Endothelial cell of umbilical vein (primary cell): ENCODE data around the gene ZDHHC14.

Source experiments
- EZH2 ChIP-seq: IDR thresholded peaks from 2 replicates; pipeline ENCODE4 v1.6.1; 2012; ENCODE audit warnings: borderline replicate concordance, low read depth, mild to moderate bottlenecking, moderate library complexity, low read length, inconsistent platforms; ENCODE audit not compliant: severe bottlenecking
- FOS ChIP-seq: IDR thresholded peaks from 2 replicates; pipeline ENCODE4 v1.6.1; 2011; ENCODE audit warnings: mild to moderate bottlenecking, low read length, moderate library complexity, borderline replicate concordance; ENCODE audit not compliant: insufficient read depth
- JUN ChIP-seq: IDR thresholded peaks from 2 replicates; pipeline ENCODE4 v1.6.1; 2011; ENCODE audit warnings: borderline replicate concordance, low read depth; ENCODE audit not compliant: insufficient read length, insufficient read depth
- POLR2A ChIP-seq: IDR thresholded peaks from 2 replicates; pipeline ENCODE4 v1.6.1; 2012; ENCODE audit warnings: low read depth, mild to moderate bottlenecking, control low read depth, low read length
- POLR2AphosphoS5 ChIP-seq: IDR thresholded peaks from 2 replicates; pipeline ENCODE4 v1.6.1; 2012; ENCODE audit warnings: low read depth, mild to moderate bottlenecking, control low read depth, low read length, moderate library complexity; ENCODE audit not compliant: insufficient read depth
- TF ChIP-seq, protein P1 (sequence below), 2 donors: IDR thresholded peaks; 1 replicate in 1 of 2; 2 replicates in 1 of 2; pipeline ENCODE4 v1.5.1; 2011; ENCODE audit warnings: low read length in 2 of 2, mild to moderate bottlenecking in 2 of 2, moderate library complexity in 2 of 2, control low read depth in 1 of 2, inconsistent platforms in 1 of 2, low read depth in 1 of 2; ENCODE audit not compliant: insufficient read depth in 1 of 2; ENCODE audit errors: extremely low read depth in 1 of 2
- TF ChIP-seq, protein P2 (sequence below): IDR thresholded peaks from 2 replicates; pipeline ENCODE4 v1.6.1; 2011; ENCODE audit not compliant: insufficient read depth, insufficient read length

DNA sequence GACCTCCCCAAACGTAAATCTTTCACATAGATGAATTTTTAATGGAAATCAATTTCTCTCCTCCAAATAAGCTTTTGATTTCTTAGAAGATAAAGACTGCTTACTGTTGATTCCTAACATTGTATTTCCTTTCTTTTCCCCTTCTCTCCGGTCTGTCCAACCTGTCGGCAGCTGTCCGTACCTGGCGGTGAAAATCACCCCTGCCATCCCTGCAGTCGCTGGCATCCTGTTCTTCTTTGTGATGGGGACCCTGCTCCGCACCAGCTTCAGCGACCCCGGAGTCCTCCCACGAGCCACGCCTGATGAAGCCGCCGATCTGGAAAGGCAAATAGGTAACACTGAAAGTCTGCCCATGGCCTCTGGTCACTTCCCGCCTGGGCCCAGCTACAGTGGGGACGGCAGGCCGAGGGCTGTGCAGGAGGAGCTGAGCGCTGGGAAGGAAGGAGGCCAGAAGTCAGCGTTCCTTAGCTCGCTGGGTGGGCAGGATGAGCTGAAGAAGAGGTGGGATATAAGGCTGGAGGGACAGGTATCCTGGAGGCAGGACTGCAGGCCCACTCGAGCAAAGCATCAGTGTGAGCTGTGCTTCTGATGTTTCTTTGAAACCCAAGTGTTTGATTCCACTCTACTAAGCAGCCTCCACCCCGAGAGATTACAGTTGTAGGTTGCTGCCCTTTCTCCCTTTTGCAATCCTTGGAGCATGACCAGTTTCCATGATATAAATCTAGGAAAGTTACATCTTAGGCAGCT, 161.6 kb downstream of the ZDHHC14 start:
- TF ChIP-seq, protein P1, sequence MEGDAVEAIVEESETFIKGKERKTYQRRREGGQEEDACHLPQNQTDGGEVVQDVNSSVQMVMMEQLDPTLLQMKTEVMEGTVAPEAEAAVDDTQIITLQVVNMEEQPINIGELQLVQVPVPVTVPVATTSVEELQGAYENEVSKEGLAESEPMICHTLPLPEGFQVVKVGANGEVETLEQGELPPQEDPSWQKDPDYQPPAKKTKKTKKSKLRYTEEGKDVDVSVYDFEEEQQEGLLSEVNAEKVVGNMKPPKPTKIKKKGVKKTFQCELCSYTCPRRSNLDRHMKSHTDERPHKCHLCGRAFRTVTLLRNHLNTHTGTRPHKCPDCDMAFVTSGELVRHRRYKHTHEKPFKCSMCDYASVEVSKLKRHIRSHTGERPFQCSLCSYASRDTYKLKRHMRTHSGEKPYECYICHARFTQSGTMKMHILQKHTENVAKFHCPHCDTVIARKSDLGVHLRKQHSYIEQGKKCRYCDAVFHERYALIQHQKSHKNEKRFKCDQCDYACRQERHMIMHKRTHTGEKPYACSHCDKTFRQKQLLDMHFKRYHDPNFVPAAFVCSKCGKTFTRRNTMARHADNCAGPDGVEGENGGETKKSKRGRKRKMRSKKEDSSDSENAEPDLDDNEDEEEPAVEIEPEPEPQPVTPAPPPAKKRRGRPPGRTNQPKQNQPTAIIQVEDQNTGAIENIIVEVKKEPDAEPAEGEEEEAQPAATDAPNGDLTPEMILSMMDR (IDR thresholded peaks at IDR 0.05; ENCODE audit: extremely low read depth in 1 of 2, insufficient read depth in 1 of 2, low read depth in 1 of 2, low read length in 2 of 2): no peak
- no peak for TF ChIP-seq EZH2
- TF ChIP-seq, protein P2, sequence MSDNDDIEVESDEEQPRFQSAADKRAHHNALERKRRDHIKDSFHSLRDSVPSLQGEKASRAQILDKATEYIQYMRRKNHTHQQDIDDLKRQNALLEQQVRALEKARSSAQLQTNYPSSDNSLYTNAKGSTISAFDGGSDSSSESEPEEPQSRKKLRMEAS: no peak
- no peak for TF ChIP-seq FOS
- no peak for TF ChIP-seq POLR2AphosphoS5
- no peak for TF ChIP-seq POLR2A
- TF ChIP-seq JUN: no peak
